ENCODE measurements around the gene PPP1R13B.

The PPP1R13B gene

DNA sequence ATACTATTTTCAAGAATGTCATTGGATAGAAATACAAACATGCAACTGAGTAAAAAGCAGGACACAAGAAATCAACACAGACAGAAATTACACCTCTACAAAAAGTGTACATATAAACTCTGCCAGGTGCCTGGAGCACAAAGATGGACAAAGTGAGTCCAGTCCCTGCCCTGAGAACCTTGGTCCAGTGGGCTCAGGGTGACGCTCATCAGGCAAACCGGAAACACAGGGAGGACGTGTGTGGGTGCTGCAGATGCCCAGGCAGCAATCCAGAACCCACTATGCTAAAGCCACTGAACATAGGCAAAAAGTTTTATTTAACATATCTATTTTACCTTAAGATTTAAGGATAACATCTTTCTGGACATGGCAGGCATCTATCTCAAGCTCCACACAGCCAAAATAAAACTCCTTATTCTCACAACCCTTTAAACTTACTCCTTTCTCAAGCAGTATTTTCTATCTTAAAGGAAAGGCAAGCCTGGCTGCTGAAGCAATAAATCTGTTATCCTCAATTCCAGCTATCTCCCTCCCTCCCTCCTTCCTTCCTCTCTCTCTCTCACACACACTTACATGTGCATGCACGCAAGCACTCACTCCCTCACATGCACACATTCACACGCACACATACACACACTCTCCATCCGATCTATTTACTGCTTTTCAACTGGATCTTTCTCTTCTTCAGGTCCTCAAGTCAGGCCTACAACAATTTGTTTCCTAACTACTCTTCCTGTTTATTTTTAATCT, 10.2 kb downstream of the PPP1R13B start:
- TF ChIP-seq, protein P1, sequence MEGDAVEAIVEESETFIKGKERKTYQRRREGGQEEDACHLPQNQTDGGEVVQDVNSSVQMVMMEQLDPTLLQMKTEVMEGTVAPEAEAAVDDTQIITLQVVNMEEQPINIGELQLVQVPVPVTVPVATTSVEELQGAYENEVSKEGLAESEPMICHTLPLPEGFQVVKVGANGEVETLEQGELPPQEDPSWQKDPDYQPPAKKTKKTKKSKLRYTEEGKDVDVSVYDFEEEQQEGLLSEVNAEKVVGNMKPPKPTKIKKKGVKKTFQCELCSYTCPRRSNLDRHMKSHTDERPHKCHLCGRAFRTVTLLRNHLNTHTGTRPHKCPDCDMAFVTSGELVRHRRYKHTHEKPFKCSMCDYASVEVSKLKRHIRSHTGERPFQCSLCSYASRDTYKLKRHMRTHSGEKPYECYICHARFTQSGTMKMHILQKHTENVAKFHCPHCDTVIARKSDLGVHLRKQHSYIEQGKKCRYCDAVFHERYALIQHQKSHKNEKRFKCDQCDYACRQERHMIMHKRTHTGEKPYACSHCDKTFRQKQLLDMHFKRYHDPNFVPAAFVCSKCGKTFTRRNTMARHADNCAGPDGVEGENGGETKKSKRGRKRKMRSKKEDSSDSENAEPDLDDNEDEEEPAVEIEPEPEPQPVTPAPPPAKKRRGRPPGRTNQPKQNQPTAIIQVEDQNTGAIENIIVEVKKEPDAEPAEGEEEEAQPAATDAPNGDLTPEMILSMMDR (IDR thresholded peaks at IDR 0.05; ENCODE audit: insufficient read depth, low read length) = no peak
- Histone ChIP-seq H3K27ac (replicated peaks) (no peak overlapping the region), H3K4me3 (replicated peaks; ENCODE audit: insufficient read depth, low read length) (no peak overlapping the region), H3K27me3 (ENCODE audit: insufficient read depth, poor library complexity, severe bottlenecking) (peaks cover 5% of the 10 kb centered on the region)
- DNase-seq (ENCODE audit: low read depth in 1 of 2, low spot score in 1 of 2) = no peak

DNA sequence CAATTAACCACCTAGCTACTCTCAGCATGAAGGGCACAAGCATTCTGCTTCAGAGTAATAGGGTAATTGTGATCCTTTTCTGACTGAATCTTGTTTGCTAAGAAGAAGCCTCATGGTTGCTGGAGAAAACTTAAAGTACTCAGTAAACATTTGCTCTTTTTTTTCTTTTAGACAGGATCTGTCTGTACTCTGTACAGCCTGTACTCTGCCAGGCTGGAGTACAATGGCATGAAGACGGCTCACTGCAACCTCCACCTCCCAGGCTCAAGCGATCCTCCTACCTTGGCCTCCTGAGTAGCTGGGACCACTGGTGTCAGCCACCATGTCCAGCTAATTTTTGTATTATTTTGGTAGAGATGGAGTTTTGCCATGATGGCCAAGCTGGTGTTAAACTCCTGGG, 12.4 kb downstream of the PPP1R13B start:
- no peak overlapping the region for H3K4me3 ChIP-seq (replicated peaks; ENCODE audit: insufficient read depth, low read length)

DNA sequence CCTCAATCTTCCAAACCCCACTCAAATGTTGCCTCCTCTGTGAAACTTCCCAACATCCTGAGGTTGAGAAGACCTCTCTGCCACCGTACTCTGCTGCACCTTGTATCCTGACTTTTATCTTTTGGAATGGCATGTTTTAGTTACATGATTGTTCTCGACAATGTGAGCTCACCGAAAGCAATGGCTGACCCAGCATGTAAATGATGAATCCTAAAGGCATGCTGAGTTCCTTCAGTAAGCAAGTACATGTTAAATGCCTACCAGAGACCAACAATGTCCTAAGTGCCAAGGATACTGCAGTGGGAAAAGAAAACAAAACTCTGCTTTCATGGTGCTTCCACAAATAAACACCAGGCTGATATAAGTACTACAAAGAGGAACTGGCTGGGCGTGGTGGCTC, 13.7 kb downstream of the PPP1R13B start:
- H3K4me3 ChIP-seq (replicated peaks; ENCODE audit: insufficient read depth, low read length) = no peak overlapping the region
- no peak for TF ChIP-seq SPI1 (IDR thresholded peaks at IDR 0.05; ENCODE audit: borderline replicate concordance, low read depth)
- TF ChIP-seq, protein P1 (IDR thresholded peaks at IDR 0.05; ENCODE audit: insufficient read depth, low read length) = no peak
- TF ChIP-seq GABPA (IDR thresholded peaks at IDR 0.05; ENCODE audit: low read depth) = no peak
- TF ChIP-seq, protein P2, sequence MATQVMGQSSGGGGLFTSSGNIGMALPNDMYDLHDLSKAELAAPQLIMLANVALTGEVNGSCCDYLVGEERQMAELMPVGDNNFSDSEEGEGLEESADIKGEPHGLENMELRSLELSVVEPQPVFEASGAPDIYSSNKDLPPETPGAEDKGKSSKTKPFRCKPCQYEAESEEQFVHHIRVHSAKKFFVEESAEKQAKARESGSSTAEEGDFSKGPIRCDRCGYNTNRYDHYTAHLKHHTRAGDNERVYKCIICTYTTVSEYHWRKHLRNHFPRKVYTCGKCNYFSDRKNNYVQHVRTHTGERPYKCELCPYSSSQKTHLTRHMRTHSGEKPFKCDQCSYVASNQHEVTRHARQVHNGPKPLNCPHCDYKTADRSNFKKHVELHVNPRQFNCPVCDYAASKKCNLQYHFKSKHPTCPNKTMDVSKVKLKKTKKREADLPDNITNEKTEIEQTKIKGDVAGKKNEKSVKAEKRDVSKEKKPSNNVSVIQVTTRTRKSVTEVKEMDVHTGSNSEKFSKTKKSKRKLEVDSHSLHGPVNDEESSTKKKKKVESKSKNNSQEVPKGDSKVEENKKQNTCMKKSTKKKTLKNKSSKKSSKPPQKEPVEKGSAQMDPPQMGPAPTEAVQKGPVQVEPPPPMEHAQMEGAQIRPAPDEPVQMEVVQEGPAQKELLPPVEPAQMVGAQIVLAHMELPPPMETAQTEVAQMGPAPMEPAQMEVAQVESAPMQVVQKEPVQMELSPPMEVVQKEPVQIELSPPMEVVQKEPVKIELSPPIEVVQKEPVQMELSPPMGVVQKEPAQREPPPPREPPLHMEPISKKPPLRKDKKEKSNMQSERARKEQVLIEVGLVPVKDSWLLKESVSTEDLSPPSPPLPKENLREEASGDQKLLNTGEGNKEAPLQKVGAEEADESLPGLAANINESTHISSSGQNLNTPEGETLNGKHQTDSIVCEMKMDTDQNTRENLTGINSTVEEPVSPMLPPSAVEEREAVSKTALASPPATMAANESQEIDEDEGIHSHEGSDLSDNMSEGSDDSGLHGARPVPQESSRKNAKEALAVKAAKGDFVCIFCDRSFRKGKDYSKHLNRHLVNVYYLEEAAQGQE (IDR thresholded peaks at IDR 0.05; ENCODE audit: insufficient replicate concordance, low read depth) = no peak
- TF ChIP-seq POLR2AphosphoS5 (IDR thresholded peaks at IDR 0.05; ENCODE audit: low read depth) = no peak
- DNase-seq (ENCODE audit: low read depth in 1 of 2, low spot score in 1 of 2) = no peak
- H3K27ac ChIP-seq (replicated peaks) = no peak overlapping the region
- peaks cover 5% of the 10 kb centered on the region for H3K27me3 ChIP-seq (ENCODE audit: insufficient read depth, poor library complexity, severe bottlenecking)

More for the DNA sequence above, 12.4 kb downstream of the PPP1R13B start:
- TF ChIP-seq GABPA (IDR thresholded peaks at IDR 0.05; ENCODE audit: low read depth) (no peak), POLR2AphosphoS5 (IDR thresholded peaks at IDR 0.05; ENCODE audit: low read depth) (no peak), SPI1 (IDR thresholded peaks at IDR 0.05; ENCODE audit: borderline replicate concordance, low read depth) (no peak)
- TF ChIP-seq, protein P1 (IDR thresholded peaks at IDR 0.05; ENCODE audit: insufficient read depth, low read length) = no peak
- TF ChIP-seq, protein P2 (IDR thresholded peaks at IDR 0.05; ENCODE audit: insufficient replicate concordance, low read depth) = no peak
- Histone ChIP-seq H3K27me3 (ENCODE audit: insufficient read depth, poor library complexity, severe bottlenecking) (peaks cover 5% of the 10 kb centered on the region), H3K27ac (replicated peaks) (no peak overlapping the region)
- no peak for DNase-seq (ENCODE audit: low read depth in 1 of 2, low spot score in 1 of 2)

DNA sequence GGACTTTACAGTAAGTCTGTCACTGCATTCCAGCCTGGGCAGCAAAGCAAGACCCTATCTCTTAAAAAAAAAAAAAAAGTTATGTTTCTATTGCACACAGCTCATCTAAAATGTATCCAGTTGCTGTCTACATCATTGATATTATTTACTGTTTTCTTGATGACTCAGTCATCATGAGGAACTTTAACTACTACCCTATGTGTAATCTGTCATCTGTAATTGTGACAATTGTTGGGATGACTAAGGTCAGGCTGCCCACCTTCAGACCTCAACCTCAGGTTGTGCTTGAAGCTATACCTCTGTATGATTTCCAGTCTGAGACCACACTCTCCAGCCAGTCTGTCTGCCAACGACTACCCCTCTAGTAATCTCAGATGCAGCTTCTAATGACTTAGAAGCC, 15.3 kb downstream of the PPP1R13B start:
- Histone ChIP-seq H3K27me3 (ENCODE audit: insufficient read depth, poor library complexity, severe bottlenecking) (peaks cover 2% of the 10 kb centered on the region), H3K4me3 (replicated peaks; ENCODE audit: insufficient read depth, low read length) (no peak overlapping the region), H3K27ac (replicated peaks) (no peak overlapping the region)
- no peak for DNase-seq (ENCODE audit: low read depth in 1 of 2, low spot score in 1 of 2)
- TF ChIP-seq POLR2AphosphoS5 (IDR thresholded peaks at IDR 0.05; ENCODE audit: low read depth) (no peak), GABPA (IDR thresholded peaks at IDR 0.05; ENCODE audit: low read depth) (no peak)
